Erythroblast (primary cell): Measurements from ENCODE around the gene HSPA12B.

Experiments
- GATA1 ChIP-seq: IDR thresholded peaks from 2 replicates; pipeline ENCODE4 v1.6.1; 2011; ENCODE audit warnings: low read depth, mild to moderate bottlenecking, control low read depth, low read length, moderate library complexity
- POLR2A ChIP-seq: IDR thresholded peaks from 2 replicates; pipeline ENCODE4 v1.6.1; 2011; ENCODE audit warnings: mild to moderate bottlenecking, low read length

DNA sequence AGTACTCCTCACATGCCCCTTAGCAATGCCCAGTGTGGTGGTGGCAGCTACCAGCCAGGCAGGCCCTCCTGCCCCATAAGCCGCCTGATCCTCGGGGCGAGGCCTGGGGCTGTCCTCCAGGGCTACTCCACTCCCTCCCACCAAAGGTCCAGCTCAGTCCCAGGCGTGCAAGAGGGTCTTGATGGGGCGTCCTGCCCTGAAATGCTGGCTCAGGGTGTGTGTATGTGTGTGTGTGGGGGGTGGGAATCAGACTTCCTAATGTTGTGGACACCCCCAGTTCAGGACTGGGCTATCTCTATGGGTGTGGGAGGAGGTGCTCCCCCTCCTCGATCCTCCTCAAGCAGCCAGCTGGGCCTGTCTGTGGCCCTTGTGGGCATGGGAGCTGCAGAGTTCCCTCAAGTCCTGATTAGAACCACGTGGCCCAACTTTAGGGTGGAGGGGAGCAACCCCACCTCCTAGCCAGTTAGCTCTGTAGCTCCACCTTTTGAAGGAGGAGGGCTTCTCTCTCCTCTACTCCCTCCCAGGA lies 7.5 kb downstream of the HSPA12B start:
- TF ChIP-seq POLR2A (no peak), GATA1 (no peak)
